ENCODE measurements around the gene CDH16. TPM values are rescaled to one million over a fixed set of nuclear protein-coding genes. Genes with fewer than 3 reads are reported as not detected.

CDH16 gene
- total RNA-seq, 2 donors from 2014 or later = not detected

- Histone ChIP-seq H3K9me3 (no peaks in the 10 kb centered on the region), H3K36me3 (no peaks in the 10 kb centered on the region), H3K27ac (peak overlapping the region; percentile 43 to 72), H3K4me1 (ENCODE audit: control insufficient read depth in 1 of 2, low read depth in 2 of 2) (peaks cover 30 to 56% of the 10 kb centered on the region in 2 donors), H3K27me3 (replicated peaks; ENCODE audit: insufficient read depth) (no peaks in the 10 kb centered on the region), H3K4me3 (no peak overlapping the region)
- DNase-seq (ENCODE audit: low spot score) (no peak), ATAC-seq (ENCODE audit: insufficient number of reproducible peaks, low FRiP score, low read depth) (no peak)
- no peak for TF ChIP-seq CTCF (IDR thresholded peaks at IDR 0.05)
Measured at GRCh38 chr16:66895999-66896398, 22.7 kb downstream of the CDH16 start.

DNA sequence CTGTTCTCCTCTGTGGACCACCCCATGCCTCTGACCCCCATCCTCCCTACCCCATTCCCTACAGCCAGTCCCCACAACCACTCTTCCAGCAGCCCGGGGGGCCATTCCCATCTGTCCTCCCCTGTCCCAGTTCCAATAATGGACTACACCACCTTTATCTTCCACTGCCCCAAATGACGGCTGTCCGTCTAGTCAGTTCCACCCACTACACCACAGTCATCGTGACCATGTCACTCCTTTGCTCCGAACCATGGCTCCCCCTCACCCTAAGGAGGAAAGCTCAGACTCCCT lies 23.1 kb downstream of the CDH16 start:
- ATAC-seq (ENCODE audit: insufficient number of reproducible peaks, low FRiP score, low read depth) = no peak
- Histone ChIP-seq H3K9me3 (no peaks in the 10 kb centered on the region), H3K36me3 (no peaks in the 10 kb centered on the region), H3K4me3 (no peak overlapping the region), H3K4me1 (ENCODE audit: control insufficient read depth in 1 of 2, low read depth in 2 of 2) (peaks cover 26 to 52% of the 10 kb centered on the region in 2 donors), H3K27me3 (replicated peaks; ENCODE audit: insufficient read depth) (no peaks in the 10 kb centered on the region), H3K27ac (peak overlapping the region in 1 of 2 donors; percentile 72)
- DNase-seq (ENCODE audit: low spot score) = no peak
- no peak for TF ChIP-seq CTCF (IDR thresholded peaks at IDR 0.05)

GRCh38 chr16:66894948-66895688 lies 23.6 kb downstream of the CDH16 start:
- no peaks in the 10 kb centered on the region for H3K27me3 ChIP-seq (replicated peaks; ENCODE audit: insufficient read depth)
- H3K9me3 ChIP-seq = no peaks in the 10 kb centered on the region
- DNase-seq (ENCODE audit: low spot score) (no peak), ATAC-seq (ENCODE audit: insufficient number of reproducible peaks, low FRiP score, low read depth) (peak; percentile 51)
- peaks cover 21 to 47% of the 10 kb centered on the region in 2 donors for H3K4me1 ChIP-seq (ENCODE audit: control insufficient read depth in 1 of 2, low read depth in 2 of 2)
- no peak overlapping the region for H3K4me3 ChIP-seq
- peak; percentile 83 for TF ChIP-seq CTCF (IDR thresholded peaks at IDR 0.05)
- H3K36me3 ChIP-seq = no peaks in the 10 kb centered on the region
- H3K27ac ChIP-seq = no peak overlapping the region

- DNase-seq (ENCODE audit: low spot score) (no peak), ATAC-seq (ENCODE audit: insufficient number of reproducible peaks, low FRiP score, low read depth) (no peak)
- peaks cover 10 to 37% of the 10 kb centered on the region in 2 donors for H3K4me1 ChIP-seq (ENCODE audit: control insufficient read depth in 1 of 2, low read depth in 2 of 2)
- no peaks in the 10 kb centered on the region for H3K27me3 ChIP-seq (replicated peaks; ENCODE audit: insufficient read depth)
- no peak overlapping the region for H3K27ac ChIP-seq
- no peaks in the 10 kb centered on the region for H3K36me3 ChIP-seq
- no peak overlapping the region for H3K4me3 ChIP-seq
- TF ChIP-seq CTCF (IDR thresholded peaks at IDR 0.05) = no peak
- no peaks in the 10 kb centered on the region for H3K9me3 ChIP-seq
Measured at GRCh38 chr16:66894055-66894454, 24.6 kb downstream of the CDH16 start.

DNA sequence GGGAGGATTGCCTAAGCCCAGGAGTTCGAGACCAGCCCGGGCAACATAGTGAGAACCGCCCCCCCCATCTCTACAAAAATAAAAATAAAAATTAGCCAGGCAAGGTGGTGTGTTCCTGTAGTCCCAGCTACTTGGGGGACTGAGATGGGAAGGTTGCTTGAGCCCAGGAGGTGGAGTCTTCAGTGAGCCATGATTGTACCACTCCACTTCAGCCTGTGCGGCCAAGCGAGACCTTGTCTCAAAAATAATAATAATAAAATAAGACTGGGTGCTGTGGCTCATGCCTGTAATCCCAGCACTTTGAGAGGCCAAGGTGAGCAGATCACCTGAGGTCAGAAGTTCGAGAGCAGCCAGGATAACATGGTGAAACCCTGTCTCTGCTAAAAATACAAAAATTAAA lies 26.9 kb downstream of the CDH16 start:
- H3K27me3 ChIP-seq (replicated peaks; ENCODE audit: insufficient read depth) = no peaks in the 10 kb centered on the region
- no peak overlapping the region for H3K27ac ChIP-seq
- H3K36me3 ChIP-seq = no peaks in the 10 kb centered on the region
- DNase-seq (ENCODE audit: low spot score) (no peak), ATAC-seq (ENCODE audit: insufficient number of reproducible peaks, low FRiP score, low read depth) (no peak)
- no peak overlapping the region for H3K4me3 ChIP-seq
- no peak for TF ChIP-seq CTCF (IDR thresholded peaks at IDR 0.05)
- peaks cover 2 to 18% of the 10 kb centered on the region in 2 donors for H3K4me1 ChIP-seq (ENCODE audit: control insufficient read depth in 1 of 2, low read depth in 2 of 2)
- H3K9me3 ChIP-seq = no peaks in the 10 kb centered on the region
